ENCODE results near the gene SASH1.

- no peak for TF ChIP-seq POLR2A (IDR thresholded peaks at IDR 0.05)
- TF ChIP-seq CTCF (IDR thresholded peaks at IDR 0.05) = no peak
- no peak for TF ChIP-seq POLR2AphosphoS5 (IDR thresholded peaks at IDR 0.05)
Observed at GRCh38 chr6:148524471-148524882, 181.8 kb downstream of the SASH1 start.
